AG04449 (cell line): ENCODE data around the gene SDK2.

Source experiments
- CTCF ChIA-PET: fragments of 350-600 bp; formaldehyde crosslinking; extraction: SDS; loops from one replicate; lab custom pipeline; 2021; ENCODE audit warnings: antibody characterized with exemption; lab: Yijun Ruan, JAX
- POLR2A ChIA-PET: fragments of 400-600, 350-600 bp; formaldehyde crosslinking; extraction: SDS; loops from one replicate; lab custom pipeline; 2020; ENCODE audit warnings: antibody characterized with exemption, inconsistent platforms; lab: Yijun Ruan, JAX
- DNase-seq: peaks from one replicate; pipeline ENCODE4 v3.0.0-alpha.2; 2010; ENCODE audit warnings: low read depth, low spot score
- H3K4me3 ChIP-seq: 2 replicates; pipeline ENCODE4 v1.5.1; 2011; ENCODE audit warnings: low read depth, mild to moderate bottlenecking, control low read depth, low read length
- CTCF ChIP-seq: IDR thresholded peaks from one replicate; pipeline ENCODE4 v1.5.1; 2011; ENCODE audit warnings: mild to moderate bottlenecking, moderate library complexity, low read length, control low read depth, inconsistent platforms; ENCODE audit not compliant: insufficient read depth; ENCODE audit errors: missing control alignments

SDK2 gene

GRCh38 chr17:73551144-73551543, 93.1 kb downstream of the SDK2 start:
- CTCF ChIA-PET: no interaction called here
- DNase-seq: no peak
- TF ChIP-seq CTCF: no peak
- H3K4me3 ChIP-seq: no peak overlapping the region
- POLR2A ChIA-PET: no interaction called here

- POLR2A ChIA-PET: no interaction called here
- no peak for TF ChIP-seq CTCF
- no peak overlapping the region for H3K4me3 ChIP-seq
Measured at GRCh38 chr17:73550556-73550955, 93.7 kb downstream of the SDK2 start.

GRCh38 chr17:73549841-73550430, 94.3 kb downstream of the SDK2 start:
- TF ChIP-seq CTCF: no peak
- no peak overlapping the region for H3K4me3 ChIP-seq
- CTCF ChIA-PET: no interaction called here
- no peak for DNase-seq
- POLR2A ChIA-PET: no interaction called here

More at GRCh38 chr17:73550556-73550955, 93.7 kb downstream of the SDK2 start:
- no peak for DNase-seq
- CTCF ChIA-PET: no interaction called here

GRCh38 chr17:73548620-73549311, 95.5 kb downstream of the SDK2 start:
- no peak overlapping the region for H3K4me3 ChIP-seq
- DNase-seq: no peak
- POLR2A ChIA-PET: no interaction called here
- TF ChIP-seq CTCF: no peak
- CTCF ChIA-PET: no interaction called here

GRCh38 chr17:73547790-73548189, 96.5 kb downstream of the SDK2 start:
- DNase-seq: no peak
- no peak overlapping the region for H3K4me3 ChIP-seq
- no peak for TF ChIP-seq CTCF
- ChIA-PET POLR2A (no interaction called here), CTCF (no interaction called here)

- CTCF ChIA-PET: no interaction called here
- no peak for DNase-seq
- POLR2A ChIA-PET: no interaction called here
Measured at GRCh38 chr17:73546770-73547536, 97.3 kb downstream of the SDK2 start.

More at GRCh38 chr17:73546770-73547536, 97.3 kb downstream of the SDK2 start:
- TF ChIP-seq CTCF: no peak
- H3K4me3 ChIP-seq: no peak overlapping the region
